ENCODE results near the gene NEURL2.
"Not testable (repeated sequence)": the region's sequence is repeated elsewhere in the genome, so short reads cannot be mapped to it uniquely, and the experiment has no call there.

Gene NEURL2

DNA sequence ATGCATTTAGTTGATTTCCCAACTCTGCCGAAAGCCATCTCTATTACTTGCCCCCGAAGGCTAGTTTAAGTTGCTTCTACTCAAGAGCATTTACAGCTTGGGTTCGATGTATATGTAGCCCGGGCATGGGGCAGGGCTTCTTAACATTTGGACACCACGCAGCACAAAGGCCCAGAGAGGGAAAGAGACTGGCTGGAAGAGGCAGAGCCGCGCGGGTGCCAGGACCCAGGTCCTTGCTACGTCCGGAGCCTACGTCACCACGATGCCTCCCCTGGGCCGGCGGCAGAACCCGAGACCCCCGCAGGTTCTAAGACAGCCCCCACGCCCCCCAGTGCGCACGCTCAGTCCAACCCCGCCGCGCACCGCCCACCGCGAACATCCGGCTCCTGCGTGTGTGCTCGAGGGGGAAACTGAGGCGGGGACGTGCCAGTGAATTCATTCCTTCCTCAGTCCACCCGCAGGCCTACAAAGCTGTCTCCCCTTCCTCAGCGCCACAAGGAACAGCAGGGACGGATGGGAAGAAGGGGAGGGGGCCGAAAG, 43.1 kb upstream of the NEURL2 start:
- Histone ChIP-seq H3K4me1 (peaks cover 18 to 44% (median 26%) of the 10 kb centered on the region in 10 experiments), H3K27ac (peak overlapping the region; percentile 99 to 100 (median 100)), H3K9me3 (replicated peaks in 1 of 11) (no peaks in the 10 kb centered on the region), H3K9ac (peak overlapping the region; percentile 99 to 100 (median 100)), H3K4me2 (peak overlapping the region; percentile 84 to 99 (median 92)), H3K36me3 (peaks cover 24 to 27% (median 26%) of the 10 kb centered on the region in 11 experiments), H4K20me1 (peaks cover 0 to 50% (median 29%) of the 10 kb centered on the region in 11 experiments; a peak in 15 of 22 replicates), H3K27me3 (no peaks in the 10 kb centered on the region), H3K4me3 (peak overlapping the region; percentile 78 to 98 (median 86))
- no peak for TF ChIP-seq Cebpa-rat (IDR thresholded peaks at IDR 0.05)

DNA sequence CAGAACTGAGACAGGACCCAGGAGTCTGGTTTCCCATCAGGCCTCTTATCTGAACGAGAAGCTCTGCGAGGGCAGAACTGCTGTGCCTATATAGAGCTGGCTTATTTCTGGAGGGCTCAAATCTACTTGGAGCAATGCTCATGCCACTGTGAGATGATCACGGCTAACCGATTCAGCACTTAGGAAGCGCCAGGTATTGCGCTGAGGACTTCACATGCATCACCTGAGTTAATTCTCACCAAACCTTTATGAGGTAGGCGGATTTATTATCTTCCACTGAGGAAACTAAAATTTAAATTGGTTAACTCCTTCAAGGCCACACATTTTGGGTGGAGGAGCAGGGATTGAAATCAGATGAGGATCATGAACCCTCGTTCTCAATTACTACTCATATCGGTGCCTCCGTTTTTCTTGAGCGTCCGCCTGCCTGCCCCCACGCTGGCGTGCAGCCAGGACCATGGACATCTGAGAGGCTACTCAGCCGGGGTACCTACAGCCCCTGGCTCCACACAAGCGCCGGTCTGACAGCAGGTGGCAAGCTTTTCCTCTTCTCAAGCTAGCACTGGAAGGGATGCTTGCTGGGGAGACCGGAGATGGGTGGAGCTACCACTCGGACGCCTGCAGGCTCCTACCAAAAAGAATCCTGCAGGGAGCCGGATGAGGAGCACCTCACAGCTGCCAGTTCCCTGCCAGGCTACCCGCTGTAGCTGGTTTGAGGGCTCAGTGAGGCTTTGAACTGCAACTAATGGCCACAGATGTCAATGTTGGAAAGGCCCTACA, 42.4 kb upstream of the NEURL2 start:
- no peaks in the 10 kb centered on the region for H3K9me3 ChIP-seq (replicated peaks in 1 of 11)

DNA sequence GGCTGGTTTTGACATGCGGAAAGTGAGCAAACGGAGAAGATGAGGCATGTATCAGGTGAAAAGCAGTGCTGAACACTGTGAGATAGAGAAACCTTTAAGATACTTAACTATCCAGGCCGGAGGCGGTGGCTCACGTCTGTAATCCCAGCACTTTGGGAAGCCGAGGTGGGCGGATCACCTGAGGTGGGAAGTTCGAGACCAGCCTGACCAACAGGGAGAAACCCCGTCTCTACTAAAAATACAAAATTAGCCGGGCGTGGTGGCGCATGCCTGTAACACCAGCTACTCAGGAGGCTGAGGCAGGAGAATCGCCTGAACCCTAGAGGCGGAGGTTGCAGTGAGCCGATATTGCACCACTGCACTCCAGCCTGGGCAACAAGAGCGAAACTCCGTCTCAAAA, 40.7 kb upstream of the NEURL2 start:
- H3K4me3 ChIP-seq; H3K4me2 ChIP-seq; H3K27ac ChIP-seq; H3K27me3 ChIP-seq; H3K9me3 ChIP-seq (replicated peaks in 1 of 11); H3K36me3 ChIP-seq; H3K9ac ChIP-seq: not testable (repeated sequence)
- peaks cover 18 to 25% (median 22%) of the 10 kb centered on the region in 10 experiments for H3K4me1 ChIP-seq
- peaks cover 0 to 27% (median 15%) of the 10 kb centered on the region in 11 experiments; a peak in 15 of 22 replicates for H4K20me1 ChIP-seq

More for the DNA sequence above, 42.4 kb upstream of the NEURL2 start:
- H3K4me3 ChIP-seq = peak overlapping the region; percentile 78 to 98 (median 86)
- peak overlapping the region; percentile 99 to 100 (median 100) for H3K27ac ChIP-seq
- no peak for TF ChIP-seq Cebpa-rat (IDR thresholded peaks at IDR 0.05)
- H3K4me2 ChIP-seq = peak overlapping the region; percentile 84 to 99 (median 92)
- H3K9ac ChIP-seq = peak overlapping the region; percentile 99 to 100 (median 100)
- peaks cover 18 to 39% (median 26%) of the 10 kb centered on the region in 10 experiments for H3K4me1 ChIP-seq
- peaks cover 0 to 43% (median 26%) of the 10 kb centered on the region in 11 experiments; a peak in 15 of 22 replicates for H4K20me1 ChIP-seq
- H3K27me3 ChIP-seq = no peaks in the 10 kb centered on the region
- peaks cover 17 to 21% (median 19%) of the 10 kb centered on the region in 11 experiments for H3K36me3 ChIP-seq

DNA sequence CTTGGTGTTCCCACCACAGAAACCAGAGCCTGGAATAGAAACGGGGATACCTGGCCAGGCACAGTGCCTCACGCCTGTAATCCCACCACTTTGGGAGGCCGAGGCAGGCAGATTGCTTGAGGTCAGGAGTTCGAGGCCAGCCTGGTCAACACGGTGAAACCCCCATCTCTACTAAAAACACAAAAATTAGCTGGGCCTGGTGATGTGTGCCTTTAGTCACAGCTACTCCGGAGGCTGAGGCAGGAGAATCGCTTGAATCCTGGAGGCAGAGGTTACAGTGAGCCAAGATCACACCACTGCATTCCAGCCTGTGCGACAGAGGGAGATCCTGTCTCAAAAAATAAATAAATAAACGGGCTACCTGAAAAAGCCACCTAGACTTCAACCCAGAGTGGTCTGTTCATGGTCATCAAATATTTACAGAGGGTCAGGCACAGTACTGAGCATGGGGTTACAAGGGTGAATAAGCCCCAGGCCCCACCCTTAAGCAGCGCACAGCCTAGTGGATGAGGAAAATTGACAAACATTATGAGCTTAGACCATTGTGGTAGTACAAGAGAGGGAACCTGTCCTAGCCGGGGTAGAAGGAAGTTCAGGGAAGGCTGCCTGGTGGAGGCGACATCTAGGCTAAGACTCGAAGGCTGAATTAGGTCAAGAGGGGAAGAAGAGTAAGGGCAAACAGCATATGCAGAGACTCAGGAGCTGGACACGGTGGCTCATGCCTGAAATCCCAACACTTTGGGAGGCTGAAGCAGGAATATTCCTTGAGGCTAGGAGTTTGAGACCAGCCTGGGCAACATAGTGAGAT, 36.3 kb upstream of the NEURL2 start:
- H3K9me3 ChIP-seq (replicated peaks in 1 of 11) = no peaks in the 10 kb centered on the region
- H3K9ac ChIP-seq = no peak overlapping the region
- H3K27me3 ChIP-seq = no peaks in the 10 kb centered on the region
- H3K36me3 ChIP-seq = no peaks in the 10 kb centered on the region
- no peak for TF ChIP-seq Cebpa-rat (IDR thresholded peaks at IDR 0.05)
- 0 out of 22 replicates have a peak, but pooled peaks cover 0 to 5% (median 0%) of the 10 kb centered on the region in 11 experiments for H4K20me1 ChIP-seq
- H3K4me2 ChIP-seq = no peak overlapping the region
- H3K4me3 ChIP-seq = no peak overlapping the region
- peaks cover 4 to 39% (median 10%) of the 10 kb centered on the region in 10 experiments; a peak in 17 of 20 replicates for H3K4me1 ChIP-seq
- no peak overlapping the region for H3K27ac ChIP-seq

DNA sequence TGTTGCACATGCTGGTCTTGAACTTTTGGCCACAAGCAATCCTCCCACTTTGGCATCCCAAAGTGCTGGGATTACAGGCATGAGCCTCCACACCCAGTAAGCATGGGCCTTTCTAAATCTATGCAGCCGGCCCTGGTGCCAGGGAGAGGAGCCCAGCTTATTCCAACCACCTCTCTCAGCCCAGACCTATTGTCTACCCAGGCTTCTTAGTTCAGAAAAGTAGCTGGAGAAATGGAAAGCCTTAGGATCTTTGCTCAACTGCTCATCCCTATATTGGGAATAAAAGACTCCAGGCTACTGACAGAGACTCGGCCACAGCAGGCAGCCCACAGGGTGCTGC, 35.7 kb upstream of the NEURL2 start:
- Histone ChIP-seq H3K27me3 (no peaks in the 10 kb centered on the region), H3K4me2 (no peak overlapping the region), H3K27ac (no peak overlapping the region), H3K4me3 (no peak overlapping the region), H3K36me3 (no peaks in the 10 kb centered on the region), H3K4me1 (peaks cover 6 to 44% (median 12%) of the 10 kb centered on the region in 10 experiments; a peak in 17 of 20 replicates), H3K9ac (no peak overlapping the region), H3K9me3 (replicated peaks in 1 of 11) (no peaks in the 10 kb centered on the region), H4K20me1 (0 out of 22 replicates have a peak, but pooled peaks cover 0 to 5% (median 0%) of the 10 kb centered on the region in 11 experiments)
- TF ChIP-seq Cebpa-rat (IDR thresholded peaks at IDR 0.05) = no peak

DNA sequence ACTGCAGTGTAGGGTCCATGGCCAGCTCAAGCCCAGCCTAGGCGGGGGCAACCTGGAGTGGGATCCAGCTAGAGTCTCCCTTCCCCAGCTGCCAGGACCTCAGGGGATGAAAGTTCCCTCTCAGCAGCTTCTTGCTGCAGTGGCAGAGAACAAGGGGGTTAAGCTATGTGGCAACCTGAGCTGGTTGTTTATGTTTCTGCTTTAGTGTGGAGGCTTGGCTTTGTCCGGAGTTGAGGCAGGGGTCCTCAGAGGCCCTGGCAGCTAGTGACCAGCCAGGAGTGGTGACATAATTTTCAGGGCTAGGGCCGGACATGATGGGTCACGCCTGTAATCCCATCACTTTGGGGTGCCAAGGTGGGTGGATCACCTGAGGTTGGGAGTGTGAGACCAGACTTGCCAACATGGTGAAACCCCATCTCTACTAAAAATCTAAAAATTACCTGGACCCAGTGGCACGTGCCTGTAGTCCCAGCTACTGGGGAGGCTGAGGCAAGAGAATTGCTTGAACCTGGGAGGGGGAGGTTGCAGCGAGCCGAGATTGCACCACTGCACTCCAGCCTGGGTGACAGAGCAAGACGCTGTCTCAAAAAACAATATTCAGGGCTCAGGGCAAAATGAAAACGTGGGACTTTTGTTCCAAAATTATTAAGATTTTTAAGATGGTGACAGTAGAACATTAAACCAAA, 35.0 kb upstream of the NEURL2 start:
- Histone ChIP-seq H3K9ac (no peak overlapping the region), H3K9me3 (replicated peaks in 1 of 11) (no peaks in the 10 kb centered on the region), H3K27ac (peak overlapping the region in 3 of 11 experiments; percentile 18 to 85 (median 32); a peak in 3 of 22 replicates), H3K4me3 (no peak overlapping the region), H3K36me3 (no peaks in the 10 kb centered on the region), H3K4me1 (peaks cover 6 to 52% (median 13%) of the 10 kb centered on the region in 10 experiments; a peak in 17 of 20 replicates), H3K27me3 (no peaks in the 10 kb centered on the region), H4K20me1 (0 out of 22 replicates have a peak, but pooled peaks cover 0 to 5% (median 0%) of the 10 kb centered on the region in 11 experiments), H3K4me2 (peak overlapping the region in 2 of 11 experiments; percentile 82 to 85; a peak in 5 of 22 replicates)
- TF ChIP-seq Cebpa-rat (IDR thresholded peaks at IDR 0.05) = no peak

DNA sequence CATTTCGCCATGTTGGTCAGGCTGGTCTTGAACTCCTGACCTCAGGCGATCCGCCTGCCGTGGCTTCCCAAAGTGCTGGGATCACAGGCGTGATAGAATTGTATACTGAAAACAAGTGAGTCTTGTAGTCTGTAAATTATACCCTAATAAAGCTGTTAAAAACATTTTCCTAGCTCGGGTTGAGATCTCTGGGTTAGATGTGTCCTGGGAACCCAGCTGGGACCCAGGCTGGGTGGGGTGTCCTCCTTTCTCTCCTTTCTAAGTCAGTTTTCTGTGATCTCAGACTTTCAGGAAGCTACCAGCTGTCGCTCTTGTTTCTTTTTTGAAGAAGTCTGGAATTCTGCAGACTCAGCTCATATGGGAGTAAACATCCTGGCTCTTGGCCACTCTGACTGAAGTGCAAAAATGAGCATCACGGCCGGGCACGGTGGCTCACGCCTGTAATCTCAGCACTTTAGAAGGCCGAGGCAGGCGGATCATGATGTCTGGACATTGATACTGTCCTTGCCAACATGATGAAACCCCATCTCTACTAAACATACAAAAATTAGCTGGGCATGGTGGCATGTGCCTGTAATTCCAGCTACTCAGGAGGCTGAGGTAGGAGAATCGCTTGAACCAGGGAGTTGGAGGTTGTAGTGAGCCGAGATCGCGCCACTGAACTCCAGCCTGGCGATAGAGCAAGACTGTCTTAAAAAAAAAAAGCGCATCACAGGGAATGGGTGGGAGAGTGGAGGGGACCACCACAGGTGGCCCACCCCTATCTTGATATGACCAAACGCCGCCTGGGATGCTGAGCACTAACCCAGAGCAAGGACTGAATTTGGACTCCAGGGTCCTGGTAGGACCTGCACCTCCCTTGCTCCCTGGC, 33.6 kb upstream of the NEURL2 start:
- Histone ChIP-seq H3K36me3 (no peaks in the 10 kb centered on the region), H3K4me3 (no peak overlapping the region), H3K4me1 (peaks cover 6 to 65% (median 16%) of the 10 kb centered on the region in 10 experiments; a peak in 17 of 20 replicates), H3K9ac (peak overlapping the region in 4 of 11 experiments; percentile 50 to 79 (median 69); a peak in 8 of 22 replicates), H3K9me3 (replicated peaks in 1 of 11) (no peaks in the 10 kb centered on the region), H3K27ac (peak overlapping the region in 5 of 11 experiments; percentile 14 to 85 (median 74); a peak in 8 of 22 replicates), H3K27me3 (no peaks in the 10 kb centered on the region), H3K4me2 (peak overlapping the region in 4 of 11 experiments; percentile 20 to 85 (median 76); a peak in 8 of 22 replicates), H4K20me1 (no peaks in the 10 kb centered on the region)
- no peak for TF ChIP-seq Cebpa-rat (IDR thresholded peaks at IDR 0.05)

Measured in BLaER1 treated with 17β-estradiol and CSF1 and Interleukin-3, amounts not matched to agents 10 nM and 100 nM (cell line).